Brain pericyte (primary cell): ENCODE data around the gene PLEKHA7.
"Not testable (repeated sequence)": the region's sequence is repeated elsewhere in the genome, so short reads cannot be mapped to it uniquely, and the experiment has no call there.

Source experiments
- DNase-seq: peaks from one replicate; pipeline ENCODE4 v3.0.0-alpha.2; 2012; ENCODE audit warnings: low read depth, low spot score

Gene PLEKHA7

GRCh38 chr11:16979703-16980622 lies 34.3 kb downstream of the PLEKHA7 start:
- DNase-seq = no peak

- no peak for DNase-seq
These were observed 36.3 kb downstream of the PLEKHA7 start for GRCh38 chr11:16977994-16978315.

- DNase-seq = no peak
These were observed 36.8 kb downstream of the PLEKHA7 start for GRCh38 chr11:16977136-16977993.

GRCh38 chr11:16976379-16976778 lies 37.8 kb downstream of the PLEKHA7 start:
- DNase-seq = no peak

- no peak for DNase-seq
These were observed 38.3 kb downstream of the PLEKHA7 start for GRCh38 chr11:16975906-16976305.

GRCh38 chr11:16973338-16973964 lies 40.8 kb downstream of the PLEKHA7 start:
- no peak for DNase-seq

GRCh38 chr11:16969010-16969999 lies 44.9 kb downstream of the PLEKHA7 start:
- no peak for DNase-seq

- no peak for DNase-seq
These were observed 46.0 kb downstream of the PLEKHA7 start for GRCh38 chr11:16968196-16968595.

GRCh38 chr11:16966930-16967671 lies 47.1 kb downstream of the PLEKHA7 start:
- DNase-seq = no peak

- no peak for DNase-seq
These were observed 49.7 kb downstream of the PLEKHA7 start for GRCh38 chr11:16964501-16964900.

GRCh38 chr11:16963316-16963876 lies 50.8 kb downstream of the PLEKHA7 start:
- DNase-seq = no peak

GRCh38 chr11:16962589-16962988 lies 51.6 kb downstream of the PLEKHA7 start:
- DNase-seq = not testable (repeated sequence)

GRCh38 chr11:16962146-16962545 lies 52.1 kb downstream of the PLEKHA7 start:
- DNase-seq = no peak

- no peak for DNase-seq
These were observed 54.0 kb downstream of the PLEKHA7 start for GRCh38 chr11:16960250-16960649.

GRCh38 chr11:16959602-16960001 lies 54.6 kb downstream of the PLEKHA7 start:
- DNase-seq = no peak

GRCh38 chr11:16958833-16959232 lies 55.4 kb downstream of the PLEKHA7 start:
- DNase-seq = no peak

GRCh38 chr11:16956538-16957153 lies 57.6 kb downstream of the PLEKHA7 start:
- no peak for DNase-seq

- DNase-seq = no peak
These were observed 60.6 kb downstream of the PLEKHA7 start for GRCh38 chr11:16953663-16954062.

- DNase-seq = no peak
These were observed 67.5 kb downstream of the PLEKHA7 start for GRCh38 chr11:16946477-16947282.
